Left renal pelvis (tissue), 4 donors: ENCODE measurements around the gene ITPR3. TPM values are rescaled to one million over a fixed set of nuclear protein-coding genes. Genes with fewer than 3 reads are reported as not detected.

ENCODE experiments used
- DNase-seq, 4 donors: peaks; one replicate each; pipeline ENCODE4 v3.0.0-alpha.2; 2013; ENCODE audit warnings: low read depth in 4 of 4, low spot score in 3 of 4
- polyA plus RNA-seq, 4 donors: library from polyadenylated mRNA; unstranded; fragments of 120-200 nt; gene quantifications; one replicate each; pipeline ENCODE4 v1.2.1, GENCODE V29; 2013; ENCODE audit not compliant: insufficient read length in 4 of 4

The ITPR3 gene
- polyA plus RNA-seq, 4 donors: 7.5 to 17.0 (median 9.0) TPM

DNA sequence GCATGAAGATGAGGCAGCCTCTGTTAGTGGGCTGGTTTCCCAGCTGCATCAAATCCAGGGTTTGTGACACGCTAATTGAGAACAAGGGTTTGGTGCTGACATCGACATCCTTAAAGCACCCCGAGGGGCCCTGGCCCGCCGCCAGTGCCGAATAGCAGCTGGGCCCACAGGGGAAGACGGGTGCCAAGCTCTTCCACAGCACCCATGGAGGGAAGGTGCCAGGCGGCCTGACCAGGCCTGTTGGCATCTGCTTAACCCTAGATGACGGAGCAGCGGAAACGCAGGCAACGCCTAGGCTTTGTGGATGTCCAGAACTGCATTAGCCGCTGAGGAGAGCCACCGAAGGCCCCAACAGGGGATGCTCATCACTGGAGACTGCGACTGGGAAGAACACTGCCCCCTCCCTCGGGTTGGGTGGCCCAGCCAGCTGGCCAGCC is 74.3 kb downstream of the ITPR3 start:
- DNase-seq: no peak

DNA sequence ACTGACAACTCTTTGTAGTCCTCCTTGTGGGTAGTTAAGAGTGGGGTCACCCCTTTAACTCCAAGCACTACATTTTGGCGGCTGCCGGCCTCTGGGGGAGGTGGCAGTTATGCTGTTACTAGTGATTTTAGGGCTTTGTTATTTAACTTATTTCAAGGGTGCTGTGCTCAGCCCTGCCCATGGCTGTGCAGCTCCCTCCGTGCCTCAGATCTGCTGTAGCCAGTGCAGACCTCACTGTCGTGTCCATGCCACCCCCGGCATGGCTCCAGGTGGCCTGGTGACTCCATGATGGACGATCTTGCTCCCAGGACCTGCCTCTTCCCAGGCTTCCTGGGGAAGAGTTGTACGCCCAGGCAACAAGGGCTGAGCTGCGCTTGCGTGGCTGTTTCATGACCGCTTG is 75.0 kb downstream of the ITPR3 start:
- no peak for DNase-seq

DNA sequence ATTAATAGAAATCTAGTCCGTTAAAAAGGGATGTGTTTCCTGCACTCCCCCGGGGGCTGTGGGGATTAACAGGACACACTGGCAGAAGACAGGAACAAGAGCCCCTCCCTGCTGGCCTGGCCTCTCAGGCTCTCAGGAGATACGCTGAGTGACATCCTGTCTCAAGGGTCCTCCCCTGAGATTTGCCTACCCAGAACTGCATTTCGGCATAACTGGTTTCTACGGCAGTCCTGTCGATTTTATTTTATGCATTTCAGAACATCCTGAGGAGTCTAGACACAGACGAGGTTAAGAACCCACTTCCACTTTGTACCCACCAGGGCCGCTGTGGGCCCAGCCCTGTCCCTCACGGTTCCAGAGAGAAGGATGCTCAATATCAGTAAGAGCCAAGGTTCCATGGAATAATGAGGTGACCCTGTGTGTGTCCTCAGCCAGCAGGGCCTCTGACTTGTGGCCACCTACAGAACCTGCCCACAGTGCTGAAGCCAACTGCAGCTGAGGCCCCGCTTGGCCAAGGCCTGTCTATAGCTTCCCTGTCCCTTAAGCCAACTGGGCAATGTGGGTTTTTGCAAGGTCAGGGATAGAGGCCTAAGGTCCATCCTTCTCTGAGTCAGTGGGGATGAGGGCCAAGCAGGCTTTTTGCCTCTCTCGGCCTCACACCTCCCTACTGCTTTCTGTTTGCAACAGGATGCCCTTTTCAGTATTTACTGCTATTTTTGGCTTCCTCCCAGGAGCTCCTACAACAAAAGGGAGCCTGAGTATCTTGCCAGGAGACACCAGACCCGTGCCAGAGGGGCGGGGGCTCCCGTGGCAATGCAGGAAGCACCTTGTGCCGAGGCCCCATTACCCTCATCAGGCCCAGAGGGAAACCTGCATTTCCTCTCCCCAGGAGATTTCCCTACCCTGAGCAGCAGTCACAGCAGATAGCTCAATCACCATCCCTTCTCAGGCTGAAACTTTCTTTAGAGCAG is 75.7 kb downstream of the ITPR3 start:
- no peak for DNase-seq

DNA sequence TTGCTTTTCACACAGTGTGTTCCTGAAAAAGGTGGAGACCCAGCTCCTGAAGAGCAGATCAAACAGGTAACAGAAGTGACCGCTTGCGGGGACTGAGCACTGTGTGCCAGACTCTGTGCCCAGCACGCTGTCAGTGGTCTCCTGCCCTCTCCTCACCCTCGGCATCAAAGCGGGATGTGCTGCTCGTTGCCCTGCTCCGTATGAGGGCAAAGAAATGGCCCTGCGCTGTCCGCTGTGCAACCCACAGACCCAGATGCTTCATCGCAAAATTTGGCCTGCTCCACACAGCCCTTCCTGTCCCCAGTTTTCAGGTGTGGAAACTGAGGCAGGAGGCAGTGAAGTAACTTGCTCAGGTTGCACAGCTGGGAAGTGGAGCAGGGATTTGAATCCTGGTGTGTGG is 76.7 kb downstream of the ITPR3 start:
- DNase-seq: no peak

DNA sequence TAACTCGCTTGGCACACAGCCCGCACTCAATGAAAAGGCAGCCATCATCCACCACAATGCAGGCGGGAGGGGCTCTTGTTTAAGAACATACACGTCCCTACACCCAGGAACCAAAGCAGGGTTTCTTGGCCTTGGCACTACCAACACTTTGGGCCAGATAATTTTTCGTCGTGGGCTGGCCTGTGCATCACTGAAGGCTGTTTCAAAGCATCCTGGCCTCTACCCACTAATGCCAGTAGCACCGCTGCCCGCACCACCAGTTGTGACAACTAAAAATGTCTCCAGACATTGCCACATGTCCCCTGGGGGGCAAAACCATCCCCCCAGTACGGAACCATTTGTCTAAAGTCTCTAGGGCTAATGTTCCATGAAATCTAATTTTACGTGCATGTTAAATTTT is 77.4 kb downstream of the ITPR3 start:
- no peak for DNase-seq

DNA sequence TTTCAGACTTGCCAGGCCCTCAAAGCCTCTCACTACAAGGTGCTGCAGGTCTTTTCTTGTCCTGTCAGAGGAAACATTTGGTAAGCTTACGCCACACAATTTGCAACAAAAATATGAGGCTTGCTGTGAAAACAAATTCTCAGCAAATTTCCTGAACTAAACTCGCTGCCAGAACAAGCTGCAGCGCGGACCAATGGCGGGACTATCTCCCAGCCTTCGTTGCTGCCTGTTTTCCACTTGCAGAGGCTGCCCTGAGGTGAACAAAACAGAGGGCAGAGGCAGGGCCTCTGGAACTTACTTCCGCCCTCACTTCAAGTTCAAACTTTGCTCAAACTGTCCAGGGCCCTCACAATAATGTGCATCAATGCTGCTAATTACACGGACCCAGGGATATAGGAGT is 78.0 kb downstream of the ITPR3 start:
- DNase-seq: no peak

DNA sequence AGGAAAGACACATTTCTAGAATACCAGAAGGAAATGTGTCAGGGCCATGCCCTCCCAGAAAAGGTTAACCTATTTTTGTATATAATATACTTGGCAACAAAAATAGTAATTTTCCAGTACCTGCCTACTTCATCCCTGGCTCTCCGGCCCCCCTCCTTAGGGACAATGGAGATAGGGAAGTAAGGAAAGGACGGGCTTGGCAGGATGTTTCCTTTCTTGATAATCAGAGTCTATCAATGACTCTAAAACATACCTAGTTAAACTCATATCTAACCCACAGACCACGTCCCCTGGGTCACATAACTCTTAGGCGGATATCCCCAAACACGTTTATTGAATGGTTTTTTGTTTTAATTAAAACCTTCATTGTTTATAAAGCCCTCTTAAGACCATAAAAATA is 78.6 kb downstream of the ITPR3 start:
- no peak for DNase-seq

DNA sequence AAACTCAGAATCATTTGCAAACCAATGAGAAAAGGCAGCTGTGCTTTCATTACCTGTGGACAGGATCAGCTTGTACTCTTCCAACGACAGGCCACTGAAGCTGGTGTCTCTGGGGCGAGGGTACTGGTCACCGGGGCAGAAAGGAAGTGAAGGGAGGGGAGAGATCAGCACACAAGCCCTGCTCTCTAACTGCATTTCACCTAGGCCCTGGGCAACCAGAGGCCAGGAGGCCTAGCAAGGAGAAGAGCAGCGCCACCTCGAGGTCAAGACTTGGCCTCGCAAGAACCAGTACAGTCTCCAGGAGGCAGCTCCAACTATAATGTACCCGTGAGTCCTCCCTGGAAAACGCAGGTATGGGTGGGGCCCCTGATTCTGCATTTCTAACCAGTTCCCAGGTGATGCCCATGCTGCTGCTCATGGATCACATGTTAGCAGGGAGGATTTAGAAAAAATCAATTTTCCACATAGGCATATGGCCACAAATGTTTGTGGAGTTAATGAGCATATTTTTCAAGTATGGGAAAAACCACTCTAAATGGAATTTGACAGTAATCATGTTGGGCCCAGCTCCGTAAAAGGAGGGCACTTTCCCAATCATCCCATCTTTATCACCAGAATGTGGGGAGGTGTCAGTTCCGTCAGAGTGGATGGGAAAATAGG is 79.4 kb downstream of the ITPR3 start:
- DNase-seq: no peak

DNA sequence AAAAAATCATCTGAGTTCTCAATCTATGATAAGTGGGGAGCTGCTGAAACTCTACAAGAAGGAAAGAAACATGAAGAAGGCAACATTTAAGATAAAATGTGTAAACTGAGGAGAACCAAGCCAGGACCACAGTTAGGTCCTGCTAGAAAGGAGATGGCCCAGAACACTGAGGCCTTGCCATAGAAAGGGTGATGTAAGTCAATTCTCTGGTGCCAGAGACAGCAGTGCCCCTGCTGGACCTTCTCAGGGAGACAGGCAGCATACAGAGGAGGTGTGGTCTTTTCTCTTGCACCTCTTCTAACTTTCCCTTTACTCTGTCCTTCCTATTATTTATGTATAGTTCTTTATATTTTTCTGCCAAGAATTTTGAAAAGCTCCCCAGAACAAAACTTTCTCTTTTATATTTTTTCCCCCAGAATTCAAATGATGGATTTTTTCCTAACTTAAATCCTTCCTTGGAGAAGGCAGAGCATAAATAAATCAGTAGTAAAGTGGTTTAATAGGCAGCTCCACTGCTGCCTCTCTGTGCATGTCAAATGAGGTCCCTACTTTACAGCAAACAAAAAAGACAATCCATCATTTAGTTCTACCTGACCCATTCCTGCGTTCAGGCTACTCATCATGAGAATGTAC is 81.3 kb downstream of the ITPR3 start:
- no peak for DNase-seq

DNA sequence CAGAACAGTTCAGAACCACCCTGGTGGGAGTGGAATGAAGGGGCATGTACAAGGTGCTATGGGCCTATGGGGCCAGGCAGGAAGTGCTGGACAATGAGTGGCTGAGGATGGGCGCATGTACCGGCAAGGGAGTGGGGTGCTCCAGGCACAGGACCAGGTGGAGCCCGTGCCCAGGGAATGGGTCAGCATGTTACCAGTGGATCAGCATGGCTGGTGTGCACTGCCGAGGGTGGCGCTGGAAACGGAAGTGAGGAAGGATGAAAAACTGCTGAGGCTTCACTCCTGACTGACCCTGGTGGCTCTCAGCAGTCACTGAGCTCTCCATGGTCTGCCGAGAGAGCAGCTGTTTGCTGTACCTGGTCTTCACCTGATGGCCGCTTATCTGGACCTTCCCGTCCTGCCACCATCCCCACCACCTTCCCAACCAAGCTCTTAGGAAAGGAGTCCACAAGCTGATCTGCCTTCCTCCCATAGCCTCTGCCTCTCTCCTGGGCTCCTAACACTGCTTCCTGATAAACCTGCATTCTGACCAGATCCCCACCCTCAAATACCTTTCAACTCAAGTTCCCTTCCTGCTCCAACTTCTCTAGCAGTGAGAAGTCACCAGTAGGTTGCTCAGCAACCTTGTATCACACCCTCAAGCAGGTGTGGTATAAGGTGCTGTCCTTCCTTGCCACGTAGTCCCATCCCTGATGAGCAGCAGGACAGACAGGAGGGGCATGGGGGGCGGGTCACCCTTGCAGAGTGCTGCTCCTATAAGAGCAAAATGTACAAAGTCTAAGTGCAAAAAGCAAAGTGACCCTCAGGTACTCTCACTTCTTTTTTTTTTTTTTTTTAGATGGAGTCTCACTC is 83.3 kb downstream of the ITPR3 start:
- no peak for DNase-seq

DNA sequence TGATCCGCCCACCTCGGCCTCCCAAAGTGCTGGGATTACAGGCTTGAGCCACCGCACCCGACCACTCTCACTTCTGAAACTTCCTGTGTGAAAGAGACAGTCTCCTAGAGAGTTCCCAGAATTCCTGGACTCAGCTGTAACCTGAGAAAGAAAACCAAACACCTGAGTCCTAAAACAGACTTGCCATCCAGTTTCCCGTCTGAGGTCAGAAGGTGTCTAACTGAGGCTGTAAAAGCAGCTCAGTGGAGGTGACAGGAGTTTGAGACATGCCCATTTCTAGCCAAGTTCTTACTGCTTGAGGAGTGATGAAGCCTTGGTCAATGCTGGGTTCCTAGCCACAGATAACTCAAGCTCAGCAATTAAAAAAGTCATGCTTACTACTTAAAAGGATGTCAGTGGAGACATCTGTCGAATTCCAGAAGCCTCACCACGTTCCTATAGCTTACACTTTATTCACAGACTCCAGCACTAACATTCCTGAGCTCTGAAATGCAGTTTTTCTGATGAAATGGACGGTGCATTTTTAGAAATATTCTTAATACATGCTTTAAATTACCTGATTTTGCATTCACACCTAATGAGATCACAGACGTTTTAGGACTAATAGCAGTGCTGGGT is 84.3 kb downstream of the ITPR3 start:
- no peak for DNase-seq

DNA sequence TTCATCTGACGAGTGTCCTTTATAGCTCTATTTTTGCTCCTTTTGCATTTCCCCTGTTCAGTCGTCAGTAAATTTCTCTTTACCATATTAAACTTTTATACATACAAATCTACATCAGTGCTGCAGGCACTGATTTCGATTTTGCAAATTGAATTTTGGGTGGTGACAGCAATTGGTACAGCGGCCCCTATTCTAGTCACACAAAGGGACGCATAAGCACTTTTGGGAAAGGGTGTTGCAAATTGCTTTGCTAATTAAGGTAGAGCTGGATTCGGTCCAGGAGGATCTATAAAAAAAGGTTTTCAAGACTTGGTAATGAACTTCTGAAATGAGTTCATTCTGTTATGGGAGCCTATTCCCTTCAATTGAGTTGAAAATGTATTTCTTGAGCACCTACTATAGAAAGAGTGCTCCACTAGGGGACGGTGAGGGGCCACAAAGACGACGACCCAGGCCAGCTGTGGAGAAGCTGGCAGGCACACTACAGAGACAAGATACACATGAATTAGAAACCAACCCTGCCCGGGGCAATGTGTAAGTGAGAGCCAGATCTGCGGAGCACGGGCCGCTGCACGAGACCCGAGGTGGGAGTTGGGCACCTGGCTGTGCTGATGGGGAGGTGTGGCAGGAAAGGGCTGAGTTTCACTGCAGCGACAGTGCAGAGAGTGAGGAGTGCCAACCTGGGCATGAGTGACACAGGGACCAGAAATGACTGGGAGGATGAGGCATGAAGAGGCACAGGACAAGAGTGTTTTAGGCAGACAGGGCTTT is 85.0 kb downstream of the ITPR3 start:
- DNase-seq: no peak

DNA sequence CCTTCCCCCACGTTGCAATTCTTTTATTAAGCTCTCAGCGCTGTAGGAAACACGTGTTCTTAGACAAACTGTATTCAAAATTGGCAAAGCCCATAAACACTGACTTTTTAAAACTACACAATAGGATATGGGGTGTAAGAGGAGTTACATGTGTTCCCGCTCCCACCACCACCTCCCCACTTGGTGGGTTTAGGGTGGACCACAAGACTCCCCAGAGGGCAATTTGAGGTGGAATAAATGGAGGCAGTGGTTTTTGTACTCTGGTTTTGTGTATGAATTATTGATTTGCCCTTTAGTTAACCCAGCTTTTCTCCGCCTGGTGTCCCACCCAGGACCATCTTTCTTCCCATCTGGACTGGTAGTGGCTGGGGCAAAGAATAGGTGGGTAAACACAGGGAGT is 86.6 kb downstream of the ITPR3 start:
- no peak for DNase-seq

DNA sequence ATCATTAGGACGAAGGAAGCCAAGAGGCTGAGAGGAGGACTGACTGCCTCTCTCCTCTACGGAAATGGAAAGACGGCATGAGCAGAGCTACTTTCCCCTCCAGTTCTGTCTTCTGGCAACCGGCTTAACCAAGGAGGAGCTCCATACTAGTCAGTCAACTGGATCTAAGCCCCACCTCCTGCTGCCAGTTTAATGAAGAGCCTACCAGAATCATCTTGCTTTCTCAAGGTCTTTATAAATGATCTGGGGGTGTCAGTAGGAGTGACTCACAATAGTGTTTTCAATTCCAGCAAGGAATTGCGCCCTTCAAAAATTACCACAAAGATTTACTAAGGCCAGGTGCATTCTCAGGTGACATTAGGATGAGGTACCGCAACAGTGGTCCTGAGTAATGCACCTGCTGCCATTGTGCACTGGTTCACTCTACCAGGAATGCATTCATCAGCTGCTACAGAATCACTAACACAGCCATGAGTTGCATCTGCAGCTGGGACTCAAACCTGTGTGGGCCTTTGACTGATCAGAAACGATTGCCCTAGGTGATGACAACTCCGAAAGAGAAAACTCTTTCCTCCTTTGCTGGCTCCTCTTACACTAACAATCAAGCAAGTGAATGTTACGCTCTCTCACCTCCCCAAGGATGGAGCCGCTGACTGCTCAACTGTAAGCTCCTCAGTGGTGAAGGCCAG is 87.5 kb downstream of the ITPR3 start:
- no peak for DNase-seq

DNA sequence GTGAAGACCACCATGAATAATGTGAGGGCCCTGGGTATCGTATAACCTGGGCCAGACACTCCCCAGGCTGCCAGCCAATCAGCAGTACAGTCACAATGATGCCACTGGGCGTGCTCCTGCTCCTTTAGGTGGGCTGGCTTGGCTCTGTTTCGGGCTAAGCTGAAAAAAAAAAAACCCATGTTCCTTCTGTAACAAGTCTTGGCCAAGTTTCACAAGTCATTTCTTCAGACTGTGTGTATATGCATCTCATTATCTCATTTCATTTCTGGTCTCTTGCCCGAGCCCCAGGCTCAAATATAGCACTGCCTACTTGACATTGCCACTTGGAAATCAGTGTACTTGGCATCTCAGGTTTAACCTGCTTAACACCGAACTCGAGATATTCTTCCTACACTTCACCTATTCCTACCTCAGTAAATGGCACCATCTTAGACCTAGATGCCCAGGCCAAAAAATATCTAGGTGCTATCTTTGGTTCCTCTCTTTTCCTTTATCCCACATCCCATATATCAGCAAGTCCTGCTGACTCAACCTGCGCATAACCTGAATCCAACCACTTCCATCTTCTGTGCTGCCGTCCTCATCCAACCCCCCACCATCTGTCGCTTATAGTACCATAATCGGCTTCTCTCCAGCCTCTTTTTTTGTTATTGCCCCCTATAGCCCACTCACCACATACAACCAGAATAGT is 88.6 kb downstream of the ITPR3 start:
- DNase-seq: no peak

DNA sequence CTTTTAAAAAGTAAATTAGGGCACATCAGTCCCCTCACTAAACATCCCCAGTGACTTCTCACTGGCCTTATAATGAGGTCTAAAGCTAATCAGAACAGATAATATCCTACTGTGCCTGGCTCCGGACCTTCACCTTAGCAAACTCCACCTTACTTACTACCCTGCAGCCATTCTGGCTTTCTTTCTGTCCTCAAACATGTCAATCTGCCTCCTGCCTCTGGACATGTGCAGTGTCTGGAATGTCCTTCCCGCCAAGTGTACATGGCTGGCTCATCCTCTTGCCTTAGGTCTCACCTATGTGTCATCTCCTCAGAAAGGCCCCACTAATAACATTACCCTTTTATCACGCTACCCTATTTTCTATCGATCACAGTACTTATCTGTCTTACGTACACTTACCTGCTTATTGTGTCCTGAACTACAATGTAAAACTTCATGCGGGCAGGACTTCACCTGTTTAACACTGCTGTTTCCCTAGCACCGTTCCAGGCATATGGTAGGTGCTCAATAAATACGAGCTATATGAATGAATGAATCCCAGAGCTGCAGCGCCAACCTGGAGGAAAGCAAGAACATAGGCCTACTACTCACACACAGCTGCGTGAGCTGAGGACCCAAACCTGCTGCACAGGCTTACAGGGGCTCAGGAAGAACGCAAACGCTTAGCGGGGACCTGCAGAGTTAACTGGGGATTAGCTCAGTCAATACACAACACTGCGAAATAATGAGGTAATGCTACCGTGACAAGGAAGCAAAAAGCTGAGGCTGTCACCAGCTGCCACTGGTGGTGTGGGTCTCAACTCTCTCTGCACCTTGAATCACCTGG is 89.4 kb downstream of the ITPR3 start:
- DNase-seq: no peak
